AG08396 (cell line): Measurements from ENCODE around the gene PKD2.

Experiments used
- DNase-seq: peaks from one replicate; pipeline ENCODE4 v3.0.0; 2012; ENCODE audit warnings: low spot score, mixed read lengths

The PKD2 gene

GRCh38 chr4:88007304-88008121 lies at the start of gene PKD2:
PKD2 (plus strand) TSS chr4:88007635; CDS start chr4:88007734, 99 bp downstream.
- peak; percentile 94 for DNase-seq

- DNase-seq, result no peak
Observed at GRCh38 chr4:87961993-87962392, 45.4 kb upstream of the PKD2 start.

- no peak for DNase-seq
Observed at GRCh38 chr4:87962398-87963146, 44.9 kb upstream of the PKD2 start.

GRCh38 chr4:87965501-87965975 lies 41.9 kb upstream of the PKD2 start:
- no peak for DNase-seq

GRCh38 chr4:87966095-87966496 lies 41.3 kb upstream of the PKD2 start:
- DNase-seq, result no peak

- DNase-seq, result no peak
Observed at GRCh38 chr4:87967193-87967592, 40.2 kb upstream of the PKD2 start.

GRCh38 chr4:87970121-87970520 lies 37.3 kb upstream of the PKD2 start:
- no peak for DNase-seq

- DNase-seq, result no peak
Observed at GRCh38 chr4:87971866-87972265, 35.6 kb upstream of the PKD2 start.

- DNase-seq, result peak; percentile 43
Observed at GRCh38 chr4:87973283-87974169, 33.9 kb upstream of the PKD2 start.

GRCh38 chr4:87974856-87975462 lies 32.5 kb upstream of the PKD2 start:
- no peak for DNase-seq

GRCh38 chr4:87975466-87975865 lies 32.0 kb upstream of the PKD2 start, which contains the start of gene SPP1:
SPP1 (plus strand) TSS chr4:87975714; CDS start chr4:87976896, 1,182 bp downstream.
- no peak for DNase-seq

GRCh38 chr4:87977521-87978278 lies 29.7 kb upstream of the PKD2 start:
- DNase-seq, result no peak

- DNase-seq, result peak; percentile 15
Observed at GRCh38 chr4:87978681-87979080, 28.8 kb upstream of the PKD2 start.

- no peak for DNase-seq
Observed at GRCh38 chr4:87979810-87980209, 27.6 kb upstream of the PKD2 start.

- no peak for DNase-seq
Observed at GRCh38 chr4:87981486-87981885, 25.9 kb upstream of the PKD2 start.

- DNase-seq, result no peak
Observed at GRCh38 chr4:87982036-87982435, 25.4 kb upstream of the PKD2 start.

GRCh38 chr4:87982446-87983010 lies 24.9 kb upstream of the PKD2 start:
- no peak for DNase-seq

- DNase-seq, result no peak
Observed at GRCh38 chr4:87983996-87984395, 23.4 kb upstream of the PKD2 start.

- peak; percentile 33 for DNase-seq
Observed at GRCh38 chr4:87985097-87985886, 22.1 kb upstream of the PKD2 start.

- no peak for DNase-seq
Observed at GRCh38 chr4:87985887-87986200, 21.6 kb upstream of the PKD2 start.
